GM18873 (cell line): ENCODE measurements around the gene FAT2.

Experiments
- ATAC-seq: cut with Tn5 transposase; IDR thresholded peaks from one replicate; pipeline ENCODE4 v1.9.1; 2021; ENCODE audit warnings: mild to moderate bottlenecking, moderate library complexity, moderate number of reproducible peaks; ENCODE audit not compliant: unreplicated experiment, low FRiP score

Gene FAT2

DNA sequence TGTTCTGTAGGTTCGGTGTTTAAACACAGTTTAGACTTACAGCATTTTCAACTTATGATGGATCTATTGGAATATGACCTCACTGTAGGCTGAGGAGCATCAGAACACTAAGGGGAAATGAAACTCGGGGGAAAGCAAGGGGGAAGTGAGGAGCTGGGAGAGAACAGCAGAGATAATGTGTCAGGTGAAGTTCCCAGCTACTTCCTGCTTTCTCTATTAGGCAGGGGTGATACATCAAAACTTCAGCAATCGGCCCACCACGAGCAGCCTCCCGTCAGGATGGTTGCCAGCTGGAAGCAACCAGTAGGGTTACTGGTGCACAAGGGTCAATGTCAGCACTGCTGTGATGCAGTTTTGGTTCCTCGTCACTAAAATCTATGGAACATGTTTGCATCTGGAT is 34.3 kb downstream of the FAT2 start:
- no peak for ATAC-seq

DNA sequence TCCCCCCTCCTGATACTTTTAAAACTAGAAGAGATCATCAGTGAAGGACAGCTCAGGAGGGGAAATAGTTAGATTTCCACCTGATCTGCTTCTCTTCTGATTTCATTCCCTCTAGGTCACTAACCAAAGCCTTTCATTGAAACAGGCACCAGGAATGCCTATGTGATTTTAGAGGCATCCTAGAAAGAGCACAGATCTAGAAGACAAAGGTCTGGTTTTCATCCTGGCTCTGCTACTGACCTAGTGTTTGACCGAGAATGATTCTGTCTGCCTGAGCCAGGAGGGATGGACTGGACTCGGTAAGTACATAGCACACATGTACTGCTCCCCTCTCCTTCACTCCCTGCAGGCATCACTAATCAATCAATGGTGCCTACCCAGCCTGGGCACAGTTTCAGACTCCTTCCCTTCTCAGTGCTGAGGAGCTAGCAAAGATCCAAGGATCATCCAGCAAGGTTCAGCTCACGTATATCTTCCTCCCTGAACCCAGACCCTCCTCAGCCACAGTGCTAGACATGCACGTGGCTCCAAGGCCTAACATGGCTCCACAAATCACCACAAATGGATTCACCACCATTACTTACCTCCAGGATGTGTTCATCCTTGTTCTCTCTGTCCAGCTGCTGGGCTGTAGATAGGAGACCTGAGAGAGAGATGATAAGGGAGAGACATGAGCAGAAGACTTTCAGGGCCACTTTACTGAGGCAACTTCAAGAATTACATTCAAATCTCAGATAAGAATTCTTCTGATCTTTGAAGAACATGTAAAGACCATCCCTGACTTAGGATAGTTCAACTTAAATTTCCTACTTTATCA is 35.2 kb downstream of the FAT2 start:
- no peak for ATAC-seq

DNA sequence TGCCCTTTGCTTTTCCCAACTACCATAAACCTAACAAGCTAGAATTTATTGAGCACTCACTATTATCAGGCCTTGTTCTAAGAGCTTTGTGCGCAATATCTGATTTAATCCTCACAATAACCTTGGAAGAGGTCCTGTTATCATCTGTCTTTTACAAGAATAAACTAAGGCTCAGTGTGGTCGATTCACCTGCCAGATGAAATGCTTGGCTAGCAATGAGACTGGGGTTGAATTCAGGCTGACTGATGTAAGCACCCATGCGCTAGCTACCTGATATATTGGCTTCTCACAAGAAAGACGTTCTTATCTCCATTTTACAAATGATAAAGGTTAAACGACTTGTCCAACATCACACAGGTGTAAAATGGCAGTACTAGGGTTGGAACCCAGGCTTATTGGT is 37.4 kb downstream of the FAT2 start:
- ATAC-seq = no peak

DNA sequence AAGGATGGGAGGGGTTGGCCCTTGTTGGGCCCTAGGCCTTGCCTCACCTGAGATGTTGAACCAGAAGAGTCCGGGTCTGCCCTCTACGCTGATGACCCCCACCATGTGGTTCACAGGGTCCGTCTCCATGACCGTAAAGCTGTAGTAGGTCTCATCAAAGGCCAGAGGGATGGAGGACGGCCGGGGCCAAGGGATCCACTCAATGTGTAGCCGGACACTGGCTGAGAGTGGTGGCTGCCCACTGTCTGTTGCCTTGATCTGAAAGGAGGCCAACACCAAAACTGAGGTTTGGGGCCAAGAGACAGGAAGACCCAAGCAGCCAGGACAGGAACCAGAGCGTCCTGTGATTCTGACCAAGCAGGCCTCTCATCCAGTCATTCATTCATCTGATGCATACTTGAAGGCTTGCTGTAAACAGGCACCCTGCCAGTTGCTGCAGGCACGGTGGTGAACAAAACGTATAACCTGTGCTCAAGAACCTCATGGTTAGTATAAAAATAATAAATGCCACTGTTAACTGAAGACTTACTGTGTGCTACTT is 37.9 kb downstream of the FAT2 start:
- no peak for ATAC-seq

DNA sequence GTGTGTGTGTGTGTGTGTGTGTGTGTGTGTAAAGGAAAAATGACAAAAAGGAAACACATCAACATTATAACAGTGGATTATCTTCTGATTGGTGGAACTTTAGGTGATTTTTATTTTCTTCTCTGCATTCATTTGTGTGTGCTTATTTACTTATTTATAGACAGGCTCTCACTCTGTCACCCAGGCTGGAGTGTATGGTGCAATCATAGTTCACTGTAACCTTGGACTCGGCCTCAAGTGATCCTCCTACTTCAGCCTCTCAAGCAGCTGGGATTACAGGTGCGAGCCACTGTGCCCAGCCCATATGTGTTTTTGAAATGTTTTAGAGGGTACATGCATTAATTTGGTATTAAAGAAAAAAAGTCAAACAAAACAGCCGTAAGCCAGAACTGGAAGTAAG is 39.1 kb downstream of the FAT2 start:
- ATAC-seq = no peak

DNA sequence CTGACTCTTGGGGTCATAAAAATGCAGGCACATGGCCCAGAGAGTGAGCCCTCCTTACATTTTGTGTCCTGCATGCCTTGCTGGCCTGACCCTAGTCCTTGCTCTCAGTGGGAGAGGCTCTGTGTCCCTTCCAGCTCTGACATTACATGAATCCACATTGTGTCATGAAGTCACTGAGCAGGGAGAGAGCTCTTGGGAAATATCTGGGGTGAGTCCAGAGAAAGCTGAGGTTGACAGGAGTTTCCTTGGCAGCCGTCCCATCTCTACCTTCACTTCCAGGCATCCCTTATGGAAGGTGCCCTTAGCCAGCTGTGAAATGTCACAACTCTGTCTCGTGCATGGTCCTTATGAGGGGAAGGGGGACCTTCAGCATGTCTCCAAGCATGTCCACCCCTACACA is 41.0 kb downstream of the FAT2 start:
- no peak for ATAC-seq

DNA sequence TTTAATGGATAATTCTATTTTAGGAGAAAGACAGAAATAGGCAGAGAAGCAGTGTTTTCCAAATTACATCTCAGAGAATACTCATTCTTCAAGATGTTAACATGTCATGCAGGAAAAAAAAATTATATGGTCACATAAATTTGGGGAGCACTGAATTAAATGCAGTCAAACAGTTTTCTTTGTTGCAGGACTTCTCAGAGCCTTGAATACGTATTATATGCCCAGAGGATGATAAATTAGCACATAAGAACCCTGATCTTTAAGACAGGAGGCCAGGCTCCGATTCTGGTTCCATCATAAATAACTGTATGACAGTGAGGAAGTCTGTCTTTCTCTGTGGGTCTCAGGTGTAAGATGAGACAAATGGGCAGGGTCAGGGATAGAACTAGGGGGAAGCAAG is 41.4 kb downstream of the FAT2 start:
- ATAC-seq = no peak

DNA sequence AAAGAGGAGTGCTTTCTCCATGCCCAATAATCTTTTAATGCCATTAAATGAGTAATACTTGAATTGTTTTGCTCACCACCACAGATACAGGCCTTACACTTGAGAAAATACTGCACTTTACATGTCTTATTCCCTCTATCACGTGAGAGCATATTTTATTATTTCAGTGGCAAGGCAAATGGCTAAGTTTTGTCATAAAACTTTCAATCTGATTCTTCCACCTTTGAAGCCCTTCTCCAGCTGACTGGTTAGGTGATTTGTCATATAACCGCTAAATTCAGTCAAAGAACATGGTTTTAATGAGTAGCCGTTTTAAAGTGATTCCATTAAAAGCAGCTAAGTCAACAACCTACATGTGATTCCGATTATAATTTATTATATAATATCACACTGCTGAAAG is 43.8 kb downstream of the FAT2 start:
- no peak for ATAC-seq

DNA sequence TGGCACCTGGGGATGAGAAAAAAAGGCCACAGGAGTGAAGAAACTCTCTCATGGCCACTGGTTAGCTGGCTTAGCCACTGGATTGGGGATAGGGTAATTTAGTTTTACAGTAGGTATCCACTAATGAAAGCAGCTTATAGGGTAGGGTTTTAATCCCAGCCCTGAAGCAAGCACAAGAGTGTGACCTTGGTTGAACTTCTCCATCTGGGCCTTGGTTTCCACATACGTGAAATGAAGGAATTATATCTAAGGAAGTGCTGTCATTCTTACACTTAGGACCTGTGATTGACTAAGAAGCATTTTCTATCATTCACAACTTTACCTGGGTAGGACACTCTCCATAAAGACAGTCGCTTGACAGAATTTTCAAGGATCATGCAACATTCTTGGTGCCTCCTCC is 49.6 kb downstream of the FAT2 start:
- no peak for ATAC-seq
